ENCODE results near the gene HOTAIR.

The HOTAIR gene

DNA sequence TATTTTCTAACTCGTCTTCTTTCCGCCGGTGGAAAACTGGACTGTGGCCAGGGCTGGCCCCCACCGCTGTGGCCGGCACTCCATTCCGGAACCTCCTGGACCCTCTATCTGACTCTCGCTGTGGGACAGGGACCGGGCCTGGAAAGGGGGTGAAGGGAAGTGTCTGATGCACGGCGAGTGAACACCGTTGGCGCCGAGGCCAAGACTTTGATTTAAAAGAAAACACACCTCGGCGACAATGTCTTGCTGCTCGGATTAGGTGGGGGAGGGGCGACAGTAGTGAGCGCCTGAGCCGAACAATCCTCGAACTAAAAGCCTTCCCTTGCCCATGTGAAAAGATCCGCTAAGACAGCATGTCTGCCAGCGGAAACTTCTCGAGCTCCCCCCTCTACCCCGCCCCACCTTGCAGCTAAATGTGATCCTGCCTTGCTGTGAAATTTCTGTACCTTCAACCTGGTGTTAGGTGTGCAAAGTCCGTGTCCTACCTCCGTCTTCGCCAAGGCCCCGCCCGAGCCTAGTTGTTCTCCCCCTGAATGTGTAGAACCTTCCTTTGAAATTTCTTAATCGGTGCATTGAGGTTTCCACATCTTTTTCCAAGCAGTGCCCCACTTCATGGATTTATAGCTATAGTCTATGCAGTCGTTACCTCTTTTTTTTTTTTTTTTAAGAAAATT, 862 bp upstream of the HOTAIR start:
- DNase-seq (ENCODE audit: low spot score), result no peak

DNA sequence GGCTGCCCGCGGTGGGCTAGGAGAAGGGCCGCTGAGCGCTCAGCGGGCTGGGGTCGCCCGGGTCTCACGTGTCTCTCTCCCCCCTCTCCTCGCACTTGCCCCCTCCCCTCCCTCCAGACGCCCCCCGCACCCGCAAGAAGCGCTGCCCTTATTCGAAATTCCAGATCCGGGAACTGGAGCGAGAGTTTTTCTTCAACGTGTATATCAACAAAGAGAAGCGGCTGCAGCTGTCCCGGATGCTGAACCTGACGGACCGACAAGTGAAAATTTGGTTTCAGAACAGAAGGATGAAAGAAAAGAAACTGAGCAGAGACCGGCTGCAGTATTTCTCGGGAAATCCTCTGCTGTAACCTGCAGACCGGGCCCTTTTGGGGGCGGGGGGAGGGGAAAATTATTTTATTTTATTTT, 314 bp upstream of the HOTAIR start:
- DNase-seq (ENCODE audit: low spot score), result no peak

DNA sequence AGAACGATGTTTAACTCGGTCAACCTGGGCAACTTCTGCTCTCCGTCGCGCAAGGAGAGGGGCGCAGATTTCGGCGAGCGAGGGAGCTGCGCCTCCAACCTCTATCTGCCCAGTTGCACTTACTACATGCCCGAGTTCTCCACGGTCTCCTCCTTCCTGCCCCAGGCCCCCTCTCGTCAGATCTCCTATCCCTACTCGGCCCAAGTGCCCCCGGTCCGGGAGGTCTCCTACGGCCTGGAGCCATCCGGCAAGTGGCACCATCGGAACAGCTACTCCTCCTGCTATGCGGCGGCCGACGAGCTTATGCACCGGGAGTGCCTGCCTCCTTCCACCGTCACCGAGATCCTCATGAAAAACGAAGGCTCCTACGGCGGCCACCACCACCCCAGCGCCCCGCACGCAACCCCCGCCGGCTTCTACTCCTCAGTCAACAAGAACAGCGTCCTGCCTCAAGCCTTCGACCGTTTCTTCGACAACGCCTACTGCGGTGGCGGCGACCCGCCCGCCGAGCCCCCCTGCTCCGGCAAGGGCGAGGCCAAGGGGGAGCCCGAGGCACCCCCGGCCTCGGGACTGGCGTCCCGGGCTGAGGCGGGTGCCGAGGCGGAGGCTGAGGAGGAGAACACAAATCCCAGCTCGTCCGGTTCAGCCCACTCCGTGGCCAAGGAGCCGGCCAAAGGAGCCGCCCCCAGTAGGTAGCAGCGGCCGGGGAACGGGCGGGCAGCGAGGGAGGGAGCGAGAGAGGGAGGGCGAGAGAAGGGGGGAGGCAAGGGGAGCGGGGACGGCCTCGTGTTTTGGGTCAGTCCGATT, 1.3 kb downstream of the HOTAIR start:
- DNase-seq (ENCODE audit: low spot score), result no peak

DNA sequence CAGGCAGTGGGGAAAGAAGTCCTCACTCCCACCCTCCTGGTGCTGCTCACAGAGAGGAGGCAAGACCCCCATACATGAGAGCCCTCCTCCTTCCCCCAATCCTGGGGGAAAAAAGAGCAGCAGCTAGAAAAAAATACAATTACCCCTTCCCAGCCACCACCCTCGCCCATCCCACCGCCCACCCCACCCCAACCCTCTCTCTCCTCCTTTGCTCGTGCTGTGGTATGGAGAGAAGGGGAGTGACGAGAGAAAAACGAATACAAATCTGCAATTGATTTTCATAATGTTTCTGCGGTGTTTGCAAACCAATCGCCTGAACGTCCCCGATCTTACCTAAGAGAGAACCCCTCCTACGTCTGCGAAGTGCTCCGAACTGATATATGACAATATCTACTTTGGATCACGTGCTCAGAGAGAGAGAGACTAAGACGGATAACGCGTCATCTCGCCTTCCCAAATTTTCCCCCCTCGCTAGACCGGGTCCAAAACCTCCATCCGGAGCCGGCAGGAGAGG, 2.0 kb downstream of the HOTAIR start, which contains the start of gene HOXC11:
HOXC11 (plus strand) TSS at position 405 of the 514 bp plus-strand sequence. CDS start 116 bp downstream, outside the sequence.
- no peak for DNase-seq (ENCODE audit: low spot score)

DNA sequence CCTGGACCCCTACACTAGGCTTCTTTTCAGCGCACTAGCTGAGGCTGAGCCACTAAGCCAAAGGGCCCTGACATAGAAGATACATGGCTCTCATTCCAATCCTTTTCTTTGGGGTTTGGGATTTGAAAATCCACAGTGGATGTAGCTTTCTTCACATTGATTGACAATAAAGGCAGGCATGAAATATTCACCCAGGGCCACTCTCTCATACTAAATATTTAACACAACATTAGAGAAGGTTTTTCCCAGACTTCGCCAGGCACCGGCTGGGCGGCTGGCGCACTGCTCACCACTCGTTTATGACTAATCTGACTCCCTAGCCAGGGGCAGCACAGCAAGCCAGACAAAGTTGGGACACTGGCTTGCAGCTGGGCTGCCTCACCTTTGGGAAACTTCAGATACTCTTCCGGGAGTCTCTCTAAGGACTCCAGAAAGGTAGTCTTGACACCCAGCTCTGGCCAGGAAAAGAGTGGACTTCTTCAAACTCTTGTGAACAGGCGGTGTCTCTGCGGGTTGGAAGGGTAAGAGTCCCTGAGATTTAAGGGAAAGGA, 2.5 kb downstream of the HOTAIR start:
- DNase-seq (ENCODE audit: low spot score), result no peak

DNA sequence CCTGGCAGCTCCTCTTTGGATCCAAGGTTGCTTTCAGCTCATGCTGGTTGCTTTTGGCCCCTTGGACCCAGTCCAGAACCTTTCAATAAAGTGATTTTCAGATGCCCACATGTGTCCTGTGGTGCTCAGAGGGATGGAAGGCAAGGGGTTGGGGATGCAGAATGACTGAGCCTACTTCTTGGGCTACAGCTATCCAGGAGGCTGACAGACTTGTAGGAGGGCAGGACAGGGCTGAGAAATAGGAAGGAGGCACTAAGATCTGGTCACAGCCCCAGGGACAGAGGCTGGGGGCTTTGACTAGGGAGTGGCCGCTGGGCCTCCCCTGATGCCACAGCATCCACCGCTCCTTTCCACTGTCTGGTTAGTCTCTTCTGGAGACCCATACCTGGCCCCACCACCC, 3.1 kb downstream of the HOTAIR start:
- DNase-seq (ENCODE audit: low spot score), result no peak

DNA sequence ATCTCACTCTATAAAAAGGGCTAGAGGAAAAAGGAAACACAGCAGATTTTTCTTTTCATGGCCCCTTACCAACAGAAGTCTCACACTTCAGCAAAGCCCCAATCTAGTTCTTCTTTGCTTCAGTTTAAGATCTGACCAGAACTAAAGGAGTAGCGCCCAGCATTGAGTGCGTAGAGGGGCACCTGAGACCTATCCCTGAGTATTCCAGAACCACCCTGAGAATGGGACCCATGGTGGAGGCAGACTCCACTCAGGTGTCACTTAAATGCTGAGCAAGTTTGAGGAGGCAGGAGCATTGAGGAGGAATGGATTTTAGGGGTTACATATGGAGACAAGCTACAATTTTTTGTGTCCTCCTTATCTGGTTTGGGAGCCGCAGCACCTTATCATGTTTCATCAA, 3.6 kb downstream of the HOTAIR start:
- DNase-seq (ENCODE audit: low spot score), result no peak

DNA sequence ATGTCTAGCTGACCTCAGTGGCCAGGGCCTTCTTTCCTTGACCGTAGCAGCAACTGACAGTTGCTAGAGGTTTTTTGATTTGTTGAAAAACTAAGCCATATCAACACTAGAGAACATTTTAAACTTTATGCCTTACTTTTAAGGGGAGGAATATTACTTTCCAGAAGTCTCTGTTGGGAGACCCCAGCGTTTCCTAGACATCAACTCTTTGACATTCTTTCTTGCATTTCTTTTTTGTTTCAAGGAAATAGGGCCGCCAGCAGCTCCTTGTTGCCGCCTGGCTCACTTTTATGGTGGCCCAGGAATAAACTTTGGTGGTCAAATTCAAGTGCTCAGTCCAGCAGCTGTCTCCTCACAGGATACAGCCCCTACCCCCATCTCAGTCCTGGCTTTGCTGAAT, 4.3 kb downstream of the HOTAIR start:
- DNase-seq (ENCODE audit: low spot score), result no peak

DNA sequence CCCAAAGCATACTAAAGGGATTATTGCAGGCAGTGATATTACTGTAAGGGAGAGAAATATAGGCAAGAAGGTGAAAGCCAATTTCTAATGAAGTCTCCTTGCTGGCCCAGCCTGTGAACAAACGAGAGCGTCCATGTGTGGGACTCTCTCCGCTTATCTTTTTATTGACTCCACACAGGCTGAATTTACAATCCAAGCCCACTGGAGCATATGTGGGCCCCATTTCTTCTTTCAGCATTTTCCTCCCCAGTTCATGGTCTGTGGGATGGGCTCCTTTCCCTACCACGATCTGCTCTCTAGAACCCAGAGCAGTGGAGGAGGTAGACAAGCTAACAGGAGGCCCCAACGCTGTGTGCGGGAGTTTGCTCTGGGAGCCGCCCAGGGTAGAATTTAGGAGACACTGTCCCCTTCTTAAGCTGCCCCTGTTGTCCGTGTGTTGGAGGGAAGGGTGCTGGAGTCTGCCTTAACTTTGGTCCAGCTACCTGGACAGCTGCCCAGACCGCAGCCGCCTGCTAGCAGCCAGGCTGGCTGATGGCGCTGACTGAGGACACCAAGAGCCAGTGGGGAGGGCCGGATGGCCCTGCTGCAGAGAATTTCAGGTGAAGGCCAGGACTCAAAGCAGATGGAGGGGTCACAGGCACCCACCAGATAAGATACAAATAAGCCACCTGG, 5.0 kb downstream of the HOTAIR start:
- no peak for DNase-seq (ENCODE audit: low spot score)

DNA sequence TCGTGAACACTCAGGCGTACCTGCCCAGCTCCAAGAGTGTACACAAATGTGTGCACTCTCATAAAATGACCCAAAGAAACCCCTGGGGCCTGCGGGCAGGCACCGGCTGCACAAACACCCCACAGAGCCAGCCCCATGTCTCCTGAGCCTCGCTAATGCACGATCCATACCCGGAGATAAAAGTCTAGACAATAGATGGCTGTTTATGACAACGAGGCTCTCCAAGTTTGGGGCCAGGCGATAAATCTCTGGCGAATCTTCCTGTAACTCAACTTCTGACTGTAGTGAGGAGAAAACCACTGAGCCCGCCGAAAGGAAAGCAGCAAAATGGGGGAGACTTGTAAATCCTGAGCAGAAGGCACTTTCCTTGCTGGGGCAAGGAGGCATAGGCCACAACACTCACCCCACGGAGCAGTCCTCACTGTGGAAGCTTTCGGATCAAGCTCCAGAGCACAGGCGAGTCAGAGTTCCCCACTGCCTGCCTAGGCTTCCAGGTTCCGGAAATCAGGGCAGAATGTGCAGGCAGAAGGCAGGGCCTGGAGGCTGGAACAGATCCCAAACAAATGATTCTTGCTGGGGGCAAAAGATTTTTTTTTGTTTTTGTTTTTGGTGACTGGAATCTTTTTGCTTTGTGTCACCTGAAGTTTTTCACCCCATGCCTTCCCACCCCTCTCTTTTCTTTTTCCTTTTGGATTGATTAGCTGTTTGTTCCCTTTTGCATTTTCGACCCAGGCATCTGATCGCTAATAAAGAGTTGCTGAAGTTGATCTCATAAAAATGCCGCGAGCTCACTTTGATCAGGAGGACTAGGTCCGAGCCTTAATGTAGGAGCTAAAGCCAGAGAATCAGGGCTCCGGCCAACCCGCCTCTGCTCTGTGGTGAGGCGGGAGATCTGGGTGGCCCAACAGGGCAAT, 6.3 kb downstream of the HOTAIR start:
- no peak for DNase-seq (ENCODE audit: low spot score)

DNA sequence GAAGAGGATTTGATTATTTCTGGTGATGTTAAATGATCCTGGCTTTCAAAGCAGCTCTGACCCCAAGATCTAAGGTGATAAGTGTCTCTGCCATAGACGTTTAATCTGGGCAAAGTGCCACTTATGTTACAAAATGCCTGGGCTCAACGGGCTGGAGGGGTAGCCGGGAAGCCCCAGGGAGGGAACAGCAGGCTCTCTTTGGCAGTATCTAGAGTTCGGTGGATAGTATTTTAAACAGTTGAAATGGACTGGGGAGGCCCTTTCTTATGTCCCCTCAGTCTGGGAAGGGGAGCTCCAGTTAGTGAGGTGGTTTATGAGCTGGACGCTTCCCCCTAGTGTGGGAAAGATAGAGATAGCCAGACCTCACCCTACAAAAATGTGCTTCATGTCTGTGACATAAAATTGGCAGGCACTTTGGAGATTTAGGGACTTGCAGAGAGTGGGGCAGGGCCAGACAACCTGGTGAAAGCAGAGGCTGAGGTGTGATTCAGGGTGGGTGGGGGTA, 7.3 kb downstream of the HOTAIR start:
- DNase-seq (ENCODE audit: low spot score), result no peak

DNA sequence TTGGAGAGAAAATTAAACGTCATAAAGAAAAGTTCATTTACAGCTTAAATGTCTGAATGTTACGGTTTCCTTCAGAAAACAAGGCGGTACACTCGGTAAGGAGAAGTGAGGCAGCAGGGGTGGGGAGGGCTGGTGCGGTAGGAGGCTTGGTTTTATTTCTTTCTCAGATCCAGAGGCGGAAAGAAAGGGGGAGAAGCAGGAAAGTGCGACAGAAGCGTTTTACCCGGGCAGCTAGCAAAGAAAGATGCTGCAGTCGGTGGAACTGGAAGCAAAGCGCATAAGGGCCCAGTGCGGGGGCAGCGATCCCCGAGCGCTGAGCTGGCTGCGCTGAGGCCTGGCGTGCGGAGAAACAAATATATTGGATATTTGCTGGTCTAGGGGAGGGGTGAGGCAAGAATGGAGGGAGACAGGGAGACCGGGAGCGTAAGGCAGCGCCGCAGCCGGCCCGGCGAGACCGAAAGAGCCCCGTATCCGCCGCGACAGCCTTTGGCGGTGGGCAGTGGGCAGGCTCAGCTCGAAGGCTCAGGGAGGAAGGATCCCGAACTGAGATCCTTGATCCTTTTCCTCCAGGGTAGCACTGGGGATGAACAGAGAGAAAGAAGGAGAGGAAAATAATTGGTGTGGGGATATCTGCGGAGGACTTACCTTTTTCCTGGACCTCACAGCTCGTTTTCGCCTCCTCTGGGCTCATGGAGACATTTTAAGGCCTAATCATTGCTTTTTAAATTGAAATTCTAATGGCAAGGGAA, 8.2 kb downstream of the HOTAIR start:
- no peak for DNase-seq (ENCODE audit: low spot score)

DNA sequence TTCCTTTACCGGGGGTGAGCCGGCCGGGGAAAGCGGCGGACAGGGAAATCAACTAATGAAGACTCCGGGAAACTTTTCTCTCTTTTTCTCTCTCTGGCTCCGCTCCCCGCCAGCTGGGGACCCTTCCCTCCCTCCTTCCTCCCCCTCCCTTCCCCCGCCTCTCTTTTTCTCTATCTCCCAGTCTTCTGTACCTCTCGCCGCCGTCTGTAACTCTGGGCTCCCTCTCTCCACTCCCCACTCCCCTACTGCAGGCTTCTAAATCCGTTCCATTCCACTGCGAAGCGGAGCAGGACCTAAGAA, 8.7 kb downstream of the HOTAIR start:
- DNase-seq (ENCODE audit: low spot score), result no peak

DNA sequence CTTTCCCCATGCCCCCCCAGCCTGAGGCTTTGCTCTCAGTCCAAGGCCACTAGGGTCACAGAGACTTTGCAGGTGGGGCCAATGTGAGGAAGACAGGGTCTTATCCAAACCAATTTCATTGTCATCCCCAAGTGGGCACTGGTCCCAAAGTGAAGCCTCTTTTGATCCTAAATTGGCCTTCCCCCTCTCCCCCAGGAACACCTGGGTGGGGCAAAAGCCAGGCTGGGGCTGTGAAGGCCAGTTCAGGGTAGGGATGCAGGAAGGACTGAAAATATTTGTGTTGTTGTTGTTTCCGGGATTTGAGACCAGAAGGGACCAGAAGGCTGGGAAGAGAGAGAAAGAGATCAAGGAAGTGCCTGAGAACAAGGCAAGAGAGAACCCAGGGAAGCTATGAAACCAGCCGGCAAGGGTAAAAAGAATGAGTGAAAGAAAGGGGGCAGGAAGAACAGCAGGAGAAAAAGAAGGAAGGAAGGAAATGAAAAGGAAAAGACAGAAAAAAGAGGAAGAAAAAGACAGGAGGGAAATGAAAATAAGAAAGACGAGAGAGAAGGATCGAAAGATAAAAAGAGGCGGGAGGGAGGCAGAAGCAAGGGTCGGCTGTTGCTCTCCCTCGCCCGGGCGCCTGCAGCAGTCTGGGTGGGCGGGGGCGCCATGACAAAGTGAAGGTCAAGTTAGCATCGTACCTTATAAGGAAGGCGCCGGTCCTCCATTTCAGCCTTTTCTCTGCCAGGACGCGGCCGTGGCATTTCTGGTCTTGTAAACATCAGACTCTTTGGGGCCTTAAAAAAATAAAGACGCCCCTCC, 9.3 kb downstream of the HOTAIR start:
- DNase-seq (ENCODE audit: low spot score), result no peak

DNA sequence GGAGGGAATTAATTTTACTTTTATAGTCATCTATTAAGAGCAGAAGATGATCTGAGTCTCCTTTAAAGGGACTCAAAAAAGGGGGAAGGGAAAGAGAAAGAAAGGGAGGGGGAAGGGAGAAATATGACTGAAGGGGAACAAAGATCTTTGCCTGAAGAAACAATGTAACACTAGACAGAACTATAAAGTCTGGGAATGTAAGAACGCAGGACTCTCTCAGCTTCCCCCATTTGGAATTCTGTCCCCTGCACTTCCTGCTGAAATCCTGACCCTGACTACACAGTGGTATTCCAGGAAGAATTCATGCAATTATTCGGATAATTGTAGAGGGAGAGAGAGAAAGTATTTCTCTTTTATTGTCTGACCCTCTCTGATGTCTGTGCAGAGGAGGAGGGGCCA, 10.4 kb downstream of the HOTAIR start:
- no peak for DNase-seq (ENCODE audit: low spot score)

DNA sequence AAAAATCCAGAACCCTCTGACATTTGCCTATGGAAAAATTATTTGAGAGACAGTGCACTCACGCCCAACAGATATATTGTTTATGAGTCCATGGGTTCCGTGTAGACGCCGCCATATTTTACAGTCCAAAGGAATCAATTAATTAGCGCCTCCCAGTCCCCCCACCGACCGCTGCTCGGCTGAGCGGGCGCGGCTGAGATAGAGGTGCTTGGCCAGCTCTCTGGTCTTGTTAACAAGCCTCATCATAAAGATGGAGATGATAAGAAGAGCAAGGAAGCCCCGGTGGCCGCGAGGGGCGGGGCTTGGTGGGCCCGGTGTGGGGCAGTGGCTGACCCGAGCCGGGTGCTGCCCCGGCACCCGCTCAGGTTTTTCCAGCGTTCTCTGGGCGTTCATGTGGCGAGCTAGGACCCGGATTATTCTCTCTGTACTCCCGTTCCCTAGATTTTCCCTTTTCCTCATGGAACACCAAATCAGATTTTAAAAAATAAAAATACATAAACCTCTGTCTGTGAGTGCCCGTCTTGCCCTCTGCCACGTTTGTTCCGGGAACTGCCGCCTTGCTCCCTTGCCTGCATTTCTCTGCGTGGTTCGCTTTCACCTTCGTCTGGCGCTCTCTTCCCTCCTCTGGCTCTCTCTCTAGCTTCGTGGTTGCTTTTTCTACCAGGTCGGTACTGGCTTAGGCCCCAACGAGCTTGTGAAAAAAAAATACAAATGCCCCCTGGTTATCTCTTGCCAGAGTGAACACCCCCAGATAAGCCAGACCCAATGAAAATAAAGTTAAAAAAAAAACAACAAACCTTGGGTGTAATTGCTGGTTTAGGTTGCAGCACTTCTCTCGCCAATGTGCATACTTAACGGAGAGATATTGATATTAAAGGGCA, 11.1 kb downstream of the HOTAIR start:
- DNase-seq (ENCODE audit: low spot score), result no peak

DNA sequence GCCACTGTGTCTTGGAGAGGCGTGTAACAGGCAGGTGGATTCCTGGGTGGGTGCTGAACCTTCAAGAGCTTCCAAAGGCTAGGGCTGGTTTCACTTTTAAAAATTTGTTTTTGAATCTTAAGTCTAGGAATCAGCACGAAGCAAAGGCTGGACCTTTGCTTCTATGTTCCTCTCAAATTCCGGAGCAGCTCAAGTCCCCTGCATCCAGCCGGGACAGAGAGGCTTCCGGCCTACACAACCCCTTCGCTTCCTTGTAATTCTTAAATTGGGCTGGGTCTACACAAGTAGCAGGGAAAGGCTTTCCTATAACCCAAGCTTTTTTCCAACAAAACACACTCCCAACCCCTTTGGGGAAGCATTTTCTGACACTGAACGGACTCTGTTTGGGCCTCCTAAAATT, 11.7 kb downstream of the HOTAIR start:
- no peak for DNase-seq (ENCODE audit: low spot score)

DNA sequence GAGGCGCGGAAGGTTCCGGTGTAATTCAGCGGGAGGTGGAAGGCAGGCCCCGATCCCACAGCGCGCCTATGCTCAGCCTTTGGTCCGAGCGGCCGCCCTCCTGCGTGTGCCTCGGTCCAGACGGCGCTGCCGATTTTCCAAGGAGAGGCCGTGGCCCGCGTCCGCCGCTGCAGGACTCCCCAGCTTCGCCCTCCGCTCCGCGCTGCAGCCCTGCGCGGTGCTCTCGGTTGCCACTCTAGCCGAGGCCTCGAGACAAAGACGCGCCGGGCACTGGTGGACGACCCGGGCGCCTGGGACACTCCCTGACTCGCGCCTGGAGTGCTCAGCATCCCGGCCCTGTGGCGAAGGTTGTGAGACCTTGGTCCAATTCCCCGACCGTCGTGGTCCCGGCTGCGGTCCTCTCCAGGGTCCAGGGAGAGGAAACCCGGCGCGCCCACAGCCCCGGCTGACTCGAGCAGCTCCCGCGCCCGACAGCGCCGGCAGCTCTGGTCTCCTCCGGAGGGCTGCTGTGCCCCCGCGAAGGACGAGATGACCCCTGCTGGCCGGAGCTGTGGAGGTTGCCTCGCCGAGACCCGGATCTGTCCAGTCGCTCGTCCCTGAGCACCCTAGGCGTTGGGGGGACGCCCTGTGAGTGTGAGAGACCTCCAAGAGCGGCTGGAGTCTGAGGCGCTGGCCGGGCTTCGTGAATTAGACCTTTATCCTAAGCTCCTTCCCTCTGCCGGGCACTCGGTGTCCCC, 13.6 kb downstream of the HOTAIR start:
- no peak for DNase-seq (ENCODE audit: low spot score)

All from NAMALWA (cell line).